Measurements from ENCODE around the gene SSC5D.

Gene SSC5D

GRCh38 chr19:55487924-55488687, at the start of gene SSC5D:
TSS of gene SSC5D (plus strand) at chr19:55488436. CDS start at chr19:55488590, 154 bp downstream.
- H3K9me3 Mint-ChIP-seq, result no peaks in the 10 kb centered on the region
- peak within 1 kb of the TSS; percentile 72 for H3K4me3 Mint-ChIP-seq
- H3K36me3 Mint-ChIP-seq (ENCODE audit: low read depth), result no peaks in the 10 kb centered on the region
- DNase-seq, result no peak
- peaks cover 42% of the 10 kb centered on the region for H3K4me1 Mint-ChIP-seq
- peak within 1 kb of the TSS; percentile 98 for H3K27ac Mint-ChIP-seq
- TF ChIP-seq, protein P1, sequence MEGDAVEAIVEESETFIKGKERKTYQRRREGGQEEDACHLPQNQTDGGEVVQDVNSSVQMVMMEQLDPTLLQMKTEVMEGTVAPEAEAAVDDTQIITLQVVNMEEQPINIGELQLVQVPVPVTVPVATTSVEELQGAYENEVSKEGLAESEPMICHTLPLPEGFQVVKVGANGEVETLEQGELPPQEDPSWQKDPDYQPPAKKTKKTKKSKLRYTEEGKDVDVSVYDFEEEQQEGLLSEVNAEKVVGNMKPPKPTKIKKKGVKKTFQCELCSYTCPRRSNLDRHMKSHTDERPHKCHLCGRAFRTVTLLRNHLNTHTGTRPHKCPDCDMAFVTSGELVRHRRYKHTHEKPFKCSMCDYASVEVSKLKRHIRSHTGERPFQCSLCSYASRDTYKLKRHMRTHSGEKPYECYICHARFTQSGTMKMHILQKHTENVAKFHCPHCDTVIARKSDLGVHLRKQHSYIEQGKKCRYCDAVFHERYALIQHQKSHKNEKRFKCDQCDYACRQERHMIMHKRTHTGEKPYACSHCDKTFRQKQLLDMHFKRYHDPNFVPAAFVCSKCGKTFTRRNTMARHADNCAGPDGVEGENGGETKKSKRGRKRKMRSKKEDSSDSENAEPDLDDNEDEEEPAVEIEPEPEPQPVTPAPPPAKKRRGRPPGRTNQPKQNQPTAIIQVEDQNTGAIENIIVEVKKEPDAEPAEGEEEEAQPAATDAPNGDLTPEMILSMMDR (IDR thresholded peaks at IDR 0.05), result no peak
- peaks cover 7% of the 10 kb centered on the region for H3K27me3 Mint-ChIP-seq (ENCODE audit: low read depth, poor library complexity)

DNA sequence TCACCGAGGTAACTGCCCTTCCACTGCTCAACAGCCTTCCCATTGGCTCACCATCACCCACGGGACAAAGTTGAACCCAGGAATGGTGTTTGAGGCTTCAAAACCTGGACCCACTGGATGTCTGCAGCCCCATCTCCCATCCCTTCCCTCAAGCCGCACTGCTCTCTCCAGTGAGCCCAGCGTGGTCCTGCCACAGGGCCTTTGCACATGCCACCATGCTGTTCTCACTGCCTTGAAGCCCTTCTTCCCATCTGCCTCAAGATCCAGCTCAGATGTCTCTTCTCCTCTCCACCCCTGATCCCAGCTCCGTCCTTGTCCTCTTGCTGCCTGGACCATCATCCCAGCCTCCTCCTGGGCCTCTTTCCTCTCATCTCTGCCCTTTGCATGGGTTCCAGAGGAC, 49.2 kb upstream of the SSC5D start:
- no peaks in the 10 kb centered on the region for H3K27me3 Mint-ChIP-seq (ENCODE audit: low read depth, poor library complexity)
- peaks cover 27% of the 10 kb centered on the region for H3K4me1 Mint-ChIP-seq
- TF ChIP-seq, protein P1 (IDR thresholded peaks at IDR 0.05), result no peak
- peaks cover 10% of the 10 kb centered on the region for H3K9me3 Mint-ChIP-seq
- no peaks in the 10 kb centered on the region for H3K36me3 Mint-ChIP-seq (ENCODE audit: low read depth)
- no peak overlapping the region for H3K4me3 Mint-ChIP-seq
- no peak for DNase-seq
- no peak overlapping the region for H3K27ac Mint-ChIP-seq

- Mint-ChIP-seq H3K4me3 (peak overlapping the region; percentile 32), H3K4me1 (peaks cover 27% of the 10 kb centered on the region), H3K27me3 (ENCODE audit: low read depth, poor library complexity) (no peaks in the 10 kb centered on the region), H3K27ac (no peak overlapping the region), H3K36me3 (ENCODE audit: low read depth) (no peaks in the 10 kb centered on the region), H3K9me3 (peaks cover 10% of the 10 kb centered on the region)
- TF ChIP-seq, protein P1 (IDR thresholded peaks at IDR 0.05), result no peak
- DNase-seq, result peak; percentile 75
Observed at GRCh38 chr19:55440411-55441105, 47.7 kb upstream of the SSC5D start.

- peak overlapping the region; percentile 23 for H3K4me3 Mint-ChIP-seq
- no peak overlapping the region for H3K27ac Mint-ChIP-seq
- peaks cover 13% of the 10 kb centered on the region for H3K9me3 Mint-ChIP-seq
- H3K36me3 Mint-ChIP-seq (ENCODE audit: low read depth), result no peaks in the 10 kb centered on the region
- TF ChIP-seq, protein P1 (IDR thresholded peaks at IDR 0.05), result no peak
- no peaks in the 10 kb centered on the region for H3K27me3 Mint-ChIP-seq (ENCODE audit: low read depth, poor library complexity)
- no peak for DNase-seq
- H3K4me1 Mint-ChIP-seq, result peaks cover 27% of the 10 kb centered on the region
Observed at GRCh38 chr19:55441319-55441691, 46.9 kb upstream of the SSC5D start.

DNA sequence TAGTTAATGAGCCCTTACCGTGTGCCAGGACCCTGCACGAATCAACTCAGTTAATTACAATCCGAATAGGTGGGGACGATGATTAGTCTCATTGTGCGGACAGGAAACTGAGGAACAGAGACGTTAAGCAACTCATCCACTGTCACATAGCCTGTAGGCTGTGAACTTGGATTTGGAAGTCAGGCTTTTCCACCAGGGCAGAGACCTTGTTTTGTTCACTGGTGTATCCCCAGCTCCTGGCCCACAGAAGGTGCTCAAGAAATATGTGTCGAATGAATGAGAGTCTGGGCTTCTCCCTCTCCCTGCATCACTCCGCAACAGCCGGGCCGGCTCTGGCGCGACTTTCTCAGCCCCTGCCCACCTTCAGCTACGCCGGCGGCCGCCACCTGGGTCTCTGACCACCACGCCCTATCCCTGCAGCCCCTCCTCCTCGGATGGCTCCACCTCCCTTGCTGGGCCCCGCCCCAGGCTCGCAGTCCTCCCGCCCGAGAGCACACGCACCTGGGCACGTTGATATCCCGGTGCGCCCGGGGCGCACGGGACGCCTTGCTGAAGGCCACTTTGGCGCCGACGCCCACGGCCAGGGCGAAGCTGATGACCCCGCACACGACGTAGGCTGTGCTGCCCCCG, 46.4 kb upstream of the SSC5D start:
- Mint-ChIP-seq H3K4me1 (peaks cover 27% of the 10 kb centered on the region), H3K27ac (no peak overlapping the region), H3K27me3 (ENCODE audit: low read depth, poor library complexity) (no peaks in the 10 kb centered on the region), H3K36me3 (ENCODE audit: low read depth) (no peaks in the 10 kb centered on the region), H3K4me3 (peak overlapping the region; percentile 23), H3K9me3 (peaks cover 13% of the 10 kb centered on the region)
- TF ChIP-seq, protein P1 (IDR thresholded peaks at IDR 0.05), result no peak
- DNase-seq, result no peak

Data from nephron progenitor cell (in vitro differentiated cells).